Measurements from ENCODE around the gene SPRED2.

SPRED2 gene

GRCh38 chr2:65465857-65466256 lies 33.5 kb upstream of the SPRED2 start:
- ATAC-seq (ENCODE audit: insufficient read depth, low read depth): no peak
- Histone ChIP-seq H3K36me3 (ENCODE audit: insufficient read depth, low read length) (no peaks in the 10 kb centered on the region), H3K4me1 (ENCODE audit: insufficient read depth, low read length) (no peaks in the 10 kb centered on the region), H4K20me1 (ENCODE audit: insufficient read depth, low read length) (no peaks in the 10 kb centered on the region), H3K4me3 (ENCODE audit: low read depth in 1 of 2, low read length in 2 of 2) (no peak overlapping the region), H3K27ac (ENCODE audit: low read length) (no peak overlapping the region), H3K4me2 (ENCODE audit: insufficient read depth, low read length) (no peak overlapping the region), H2AFZ (ENCODE audit: low read depth, low read length) (no peak overlapping the region), H3K27me3 (ENCODE audit: insufficient read depth, low read length, poor library complexity) (no peaks in the 10 kb centered on the region), H3K79me2 (ENCODE audit: insufficient read depth, low read length) (no peaks in the 10 kb centered on the region), H3K9ac (ENCODE audit: low read depth, low read length) (no peak overlapping the region), H3K9me3 (ENCODE audit: insufficient read depth, low read length, severe bottlenecking) (no peaks in the 10 kb centered on the region)
- no peak for DNase-seq
- no peak for TF ChIP-seq CTCF (IDR thresholded peaks at IDR 0.05; ENCODE audit: borderline replicate concordance, extremely low read depth, low read length, poor library complexity, severe bottlenecking)
- no peak for TF ChIP-seq EZH2 (IDR thresholded peaks at IDR 0.05; ENCODE audit: borderline replicate concordance, low read depth, low read length, severe bottlenecking)

GRCh38 chr2:65465124-65465523 lies 32.7 kb upstream of the SPRED2 start:
- ATAC-seq (ENCODE audit: insufficient read depth, low read depth): no peak
- H3K4me3 ChIP-seq (ENCODE audit: low read depth in 1 of 2, low read length in 2 of 2): no peak overlapping the region
- no peaks in the 10 kb centered on the region for H3K79me2 ChIP-seq (ENCODE audit: insufficient read depth, low read length)
- H3K4me2 ChIP-seq (ENCODE audit: insufficient read depth, low read length): no peak overlapping the region
- H2AFZ ChIP-seq (ENCODE audit: low read depth, low read length): no peak overlapping the region
- no peak overlapping the region for H3K27ac ChIP-seq (ENCODE audit: low read length)
- H3K9ac ChIP-seq (ENCODE audit: low read depth, low read length): no peak overlapping the region
- no peaks in the 10 kb centered on the region for H3K4me1 ChIP-seq (ENCODE audit: insufficient read depth, low read length)
- no peaks in the 10 kb centered on the region for H3K36me3 ChIP-seq (ENCODE audit: insufficient read depth, low read length)
- no peaks in the 10 kb centered on the region for H3K27me3 ChIP-seq (ENCODE audit: insufficient read depth, low read length, poor library complexity)
- no peaks in the 10 kb centered on the region for H4K20me1 ChIP-seq (ENCODE audit: insufficient read depth, low read length)
- TF ChIP-seq EZH2 (IDR thresholded peaks at IDR 0.05; ENCODE audit: borderline replicate concordance, low read depth, low read length, severe bottlenecking): no peak
- no peak for TF ChIP-seq CTCF (IDR thresholded peaks at IDR 0.05; ENCODE audit: borderline replicate concordance, extremely low read depth, low read length, poor library complexity, severe bottlenecking)
- H3K9me3 ChIP-seq (ENCODE audit: insufficient read depth, low read length, severe bottlenecking): no peaks in the 10 kb centered on the region
- no peak for DNase-seq

- no peak overlapping the region for H3K27ac ChIP-seq (ENCODE audit: low read length)
- no peaks in the 10 kb centered on the region for H3K36me3 ChIP-seq (ENCODE audit: insufficient read depth, low read length)
- H3K4me1 ChIP-seq (ENCODE audit: insufficient read depth, low read length): no peaks in the 10 kb centered on the region
- H3K4me3 ChIP-seq (ENCODE audit: low read depth in 1 of 2, low read length in 2 of 2): no peak overlapping the region
- H3K79me2 ChIP-seq (ENCODE audit: insufficient read depth, low read length): no peaks in the 10 kb centered on the region
- no peak overlapping the region for H3K4me2 ChIP-seq (ENCODE audit: insufficient read depth, low read length)
- no peak overlapping the region for H3K9ac ChIP-seq (ENCODE audit: low read depth, low read length)
- DNase-seq: no peak
- TF ChIP-seq CTCF (IDR thresholded peaks at IDR 0.05; ENCODE audit: borderline replicate concordance, extremely low read depth, low read length, poor library complexity, severe bottlenecking) (no peak), EZH2 (IDR thresholded peaks at IDR 0.05; ENCODE audit: borderline replicate concordance, low read depth, low read length, severe bottlenecking) (no peak)
- H3K27me3 ChIP-seq (ENCODE audit: insufficient read depth, low read length, poor library complexity): no peaks in the 10 kb centered on the region
- no peak for ATAC-seq (ENCODE audit: insufficient read depth, low read depth)
- H4K20me1 ChIP-seq (ENCODE audit: insufficient read depth, low read length): no peaks in the 10 kb centered on the region
- H2AFZ ChIP-seq (ENCODE audit: low read depth, low read length): no peak overlapping the region
- no peaks in the 10 kb centered on the region for H3K9me3 ChIP-seq (ENCODE audit: insufficient read depth, low read length, severe bottlenecking)
Observed at GRCh38 chr2:65464604-65465003, 32.2 kb upstream of the SPRED2 start.

- Histone ChIP-seq H3K27me3 (ENCODE audit: insufficient read depth, low read length, poor library complexity) (peaks cover 10% of the 10 kb centered on the region), H3K79me2 (ENCODE audit: insufficient read depth, low read length) (no peaks in the 10 kb centered on the region), H3K4me3 (ENCODE audit: low read depth in 1 of 2, low read length in 2 of 2) (no peak overlapping the region), H3K9me3 (ENCODE audit: insufficient read depth, low read length, severe bottlenecking) (no peaks in the 10 kb centered on the region), H3K27ac (ENCODE audit: low read length) (no peak overlapping the region), H4K20me1 (ENCODE audit: insufficient read depth, low read length) (no peaks in the 10 kb centered on the region), H3K4me1 (ENCODE audit: insufficient read depth, low read length) (no peaks in the 10 kb centered on the region), H3K9ac (ENCODE audit: low read depth, low read length) (no peak overlapping the region), H2AFZ (ENCODE audit: low read depth, low read length) (no peak overlapping the region), H3K4me2 (ENCODE audit: insufficient read depth, low read length) (no peak overlapping the region), H3K36me3 (ENCODE audit: insufficient read depth, low read length) (no peaks in the 10 kb centered on the region)
- TF ChIP-seq EZH2 (IDR thresholded peaks at IDR 0.05; ENCODE audit: borderline replicate concordance, low read depth, low read length, severe bottlenecking): no peak
- DNase-seq (no peak), ATAC-seq (ENCODE audit: insufficient read depth, low read depth) (no peak)
Observed at GRCh38 chr2:65458999-65459398, 26.6 kb upstream of the SPRED2 start.

Measured in DND-41 (cell line).